Fibroblast of lung (primary cell): ENCODE measurements around the gene KCNG1.

Experiments
- CTCF ChIP-seq, 2 donors: IDR thresholded peaks in 1 of 2; conservative IDR thresholded peaks in 1 of 2; 1 replicate in 1 of 2; 2 replicates in 1 of 2; pipeline ENCODE4 v1.5.1; 2011 to 2012; ENCODE audit warnings: low read length in 2 of 2, control low read depth in 1 of 2, inconsistent platforms in 1 of 2, low read depth in 1 of 2, mild to moderate bottlenecking in 1 of 2
- EZH2 ChIP-seq: IDR thresholded peaks from 2 replicates; pipeline ENCODE4 v1.5.1; 2012; ENCODE audit warnings: low read length, control low read depth, mild to moderate bottlenecking; ENCODE audit errors: missing control alignments

- no peak for TF ChIP-seq CTCF (conservative IDR thresholded peaks at IDR 0.05 in 1 of 2, IDR thresholded peaks at IDR 0.05 in 1 of 2; ENCODE audit: low read depth in 1 of 2, low read length in 2 of 2)
- TF ChIP-seq EZH2, result no peak
Measured at GRCh38 chr20:50957798-50958614, 64.9 kb downstream of the KCNG1 start, which contains the start of gene DPM1.
